ENCODE data around the gene TEX29.

The TEX29 gene

GRCh38 chr13:111315347-111315995 lies 5.0 kb upstream of the TEX29 start:
- in situ Hi-C loops (cut with HindIII; ENCODE audit: low pct_ligation_motif_present, low sequenced_read_pairs), result no loop called here
- H3K4me3 ChIP-seq (ENCODE audit: low read depth, low read length), result no peak overlapping the region
- no peaks in the 10 kb centered on the region for H3K27me3 ChIP-seq (replicated peaks)
- no peak for DNase-seq
- no peak overlapping the region for H3K27ac ChIP-seq
- no peak for TF ChIP-seq CTCF (IDR thresholded peaks at IDR 0.05; ENCODE audit: low read depth, low read length, missing control alignments)
- H3K36me3 ChIP-seq (replicated peaks), result peaks cover 6% of the 10 kb centered on the region

GRCh38 chr13:111316161-111316730 lies 4.2 kb upstream of the TEX29 start:
- in situ Hi-C loops (cut with HindIII; ENCODE audit: low pct_ligation_motif_present, low sequenced_read_pairs), result no loop called here
- Histone ChIP-seq H3K4me3 (ENCODE audit: low read depth, low read length) (no peak overlapping the region), H3K36me3 (replicated peaks) (peaks cover 6% of the 10 kb centered on the region), H3K27ac (no peak overlapping the region), H3K27me3 (replicated peaks) (no peaks in the 10 kb centered on the region)
- DNase-seq, result no peak
- no peak for TF ChIP-seq CTCF (IDR thresholded peaks at IDR 0.05; ENCODE audit: low read depth, low read length, missing control alignments)

GRCh38 chr13:111317042-111317550 lies 3.3 kb upstream of the TEX29 start:
- in situ Hi-C loops (cut with HindIII; ENCODE audit: low pct_ligation_motif_present, low sequenced_read_pairs), result no loop called here
- TF ChIP-seq CTCF (IDR thresholded peaks at IDR 0.05; ENCODE audit: low read depth, low read length, missing control alignments), result no peak
- DNase-seq, result no peak
- no peak overlapping the region for H3K4me3 ChIP-seq (ENCODE audit: low read depth, low read length)
- no peaks in the 10 kb centered on the region for H3K27me3 ChIP-seq (replicated peaks)
- peaks cover 6% of the 10 kb centered on the region for H3K36me3 ChIP-seq (replicated peaks)
- no peak overlapping the region for H3K27ac ChIP-seq

- DNase-seq, result no peak
- in situ Hi-C loops (cut with HindIII; ENCODE audit: low pct_ligation_motif_present, low sequenced_read_pairs), result no loop called here
- no peak for TF ChIP-seq CTCF (IDR thresholded peaks at IDR 0.05; ENCODE audit: low read depth, low read length, missing control alignments)
These were observed 2.7 kb upstream of the TEX29 start for GRCh38 chr13:111317571-111318345.

GRCh38 chr13:111318386-111318785 lies 2.1 kb upstream of the TEX29 start:
- TF ChIP-seq CTCF (IDR thresholded peaks at IDR 0.05; ENCODE audit: low read depth, low read length, missing control alignments), result no peak
- Histone ChIP-seq H3K36me3 (replicated peaks) (no peaks in the 10 kb centered on the region), H3K27ac (no peak overlapping the region), H3K4me3 (ENCODE audit: low read depth, low read length) (no peak overlapping the region), H3K27me3 (replicated peaks) (no peaks in the 10 kb centered on the region)
- DNase-seq, result no peak
- in situ Hi-C loops (cut with HindIII; ENCODE audit: low pct_ligation_motif_present, low sequenced_read_pairs), result no loop called here

More at GRCh38 chr13:111317571-111318345, 2.7 kb upstream of the TEX29 start:
- H3K27me3 ChIP-seq (replicated peaks), result no peaks in the 10 kb centered on the region
- peaks cover 4% of the 10 kb centered on the region for H3K36me3 ChIP-seq (replicated peaks)
- no peak overlapping the region for H3K4me3 ChIP-seq (ENCODE audit: low read depth, low read length)
- H3K27ac ChIP-seq, result no peak overlapping the region
